ENCODE measurements around the gene CALN1.
"Not testable (repeated sequence)": the region's sequence is repeated elsewhere in the genome, so short reads cannot be mapped to it uniquely, and the experiment has no call there.

Gene CALN1

GRCh38 chr7:72412121-72412618 is at the start of gene CALN1:
TSS of gene CALN1 (minus strand) at chr7:72412338.
- not testable (repeated sequence) for DNase-seq

GRCh38 chr7:72453471-72453870 is 41.3 kb upstream of the CALN1 start:
- no peak for DNase-seq

GRCh38 chr7:72447465-72448204 is 35.5 kb upstream of the CALN1 start:
- DNase-seq = no peak

GRCh38 chr7:72446591-72447462 is 34.7 kb upstream of the CALN1 start:
- no peak for DNase-seq

- no peak for DNase-seq
Observed at GRCh38 chr7:72446131-72446530, 34.0 kb upstream of the CALN1 start.

DNA sequence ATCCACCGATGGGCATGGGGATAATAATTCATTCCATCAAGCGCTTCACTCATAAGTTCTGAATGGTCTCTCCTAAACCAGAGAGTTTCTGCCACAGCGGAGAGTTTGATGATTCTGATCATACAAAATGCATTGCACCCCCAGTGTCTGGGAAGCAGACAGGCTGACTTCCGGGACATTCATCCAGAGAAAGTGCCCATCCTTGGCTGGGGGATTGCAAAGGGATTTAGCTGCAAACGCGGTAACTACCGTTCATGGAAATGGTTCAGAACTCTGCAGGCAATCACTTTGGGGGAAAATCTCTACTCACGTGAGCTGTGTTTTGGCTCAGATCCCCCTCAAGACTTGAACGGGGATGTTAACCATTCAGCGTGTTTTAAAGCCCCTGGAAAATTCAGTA is 33.4 kb upstream of the CALN1 start:
- no peak for DNase-seq

DNA sequence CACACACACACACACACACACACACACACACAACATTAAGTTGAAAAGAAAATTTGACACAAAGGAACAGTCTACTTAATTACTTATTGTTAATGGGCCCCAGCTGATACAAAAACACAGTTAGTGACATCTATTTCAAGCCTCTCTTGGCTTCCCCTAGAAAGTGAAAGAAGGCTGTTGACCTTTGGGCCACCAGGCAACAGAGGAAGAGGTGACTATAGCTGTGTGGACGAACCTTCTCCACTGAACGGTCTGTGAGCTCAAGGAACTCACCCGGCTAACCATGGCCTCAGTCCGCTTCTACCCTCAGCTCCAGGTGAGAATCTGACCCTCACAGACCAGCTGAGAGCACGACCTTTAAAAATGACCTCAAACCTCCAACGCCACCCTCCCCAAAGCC is 32.9 kb upstream of the CALN1 start:
- no peak for DNase-seq

GRCh38 chr7:72444026-72444776 is 32.1 kb upstream of the CALN1 start:
- no peak for DNase-seq

DNA sequence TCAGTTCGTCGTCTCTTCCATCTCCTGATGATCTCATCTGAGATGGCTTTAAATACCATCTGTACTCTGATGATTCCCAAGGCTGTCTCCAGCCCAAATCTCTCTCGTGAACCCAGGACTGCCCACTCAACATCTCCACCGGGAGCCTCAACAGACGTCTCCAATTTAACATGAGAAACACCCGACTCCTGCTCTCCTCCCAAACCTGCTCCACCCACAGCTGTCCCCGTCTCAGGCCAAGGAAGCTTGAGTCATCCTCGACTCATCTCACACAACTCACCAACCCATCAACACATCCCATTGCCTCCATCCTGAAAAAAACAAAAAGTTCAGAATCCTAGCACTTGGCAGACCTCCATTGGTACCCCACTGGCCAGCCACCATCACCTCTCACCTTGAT is 29.7 kb upstream of the CALN1 start:
- no peak for DNase-seq

GRCh38 chr7:72438491-72438890 is 26.4 kb upstream of the CALN1 start:
- no peak for DNase-seq

DNA sequence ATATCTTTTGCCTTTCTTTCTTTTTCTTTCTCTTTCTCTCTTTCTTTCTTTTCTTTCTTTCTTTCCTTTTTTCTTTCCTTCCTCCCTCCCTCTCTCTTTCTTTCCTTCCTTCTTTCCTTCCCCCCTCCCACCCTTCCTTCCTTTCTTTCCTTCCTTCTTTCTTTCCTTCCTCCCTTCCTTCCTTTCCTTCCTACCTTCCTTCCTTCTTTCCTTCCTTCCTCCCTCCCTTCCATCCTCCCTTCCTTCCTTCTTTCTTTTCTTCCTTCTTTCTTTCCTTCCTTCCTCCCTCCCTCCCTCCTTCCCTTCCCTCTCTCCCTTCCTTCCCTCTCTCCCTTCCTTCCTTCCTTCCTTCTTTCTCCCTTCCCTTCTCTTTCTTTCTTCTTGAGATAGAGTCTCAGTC is 25.5 kb upstream of the CALN1 start:
- no peak for DNase-seq

DNA sequence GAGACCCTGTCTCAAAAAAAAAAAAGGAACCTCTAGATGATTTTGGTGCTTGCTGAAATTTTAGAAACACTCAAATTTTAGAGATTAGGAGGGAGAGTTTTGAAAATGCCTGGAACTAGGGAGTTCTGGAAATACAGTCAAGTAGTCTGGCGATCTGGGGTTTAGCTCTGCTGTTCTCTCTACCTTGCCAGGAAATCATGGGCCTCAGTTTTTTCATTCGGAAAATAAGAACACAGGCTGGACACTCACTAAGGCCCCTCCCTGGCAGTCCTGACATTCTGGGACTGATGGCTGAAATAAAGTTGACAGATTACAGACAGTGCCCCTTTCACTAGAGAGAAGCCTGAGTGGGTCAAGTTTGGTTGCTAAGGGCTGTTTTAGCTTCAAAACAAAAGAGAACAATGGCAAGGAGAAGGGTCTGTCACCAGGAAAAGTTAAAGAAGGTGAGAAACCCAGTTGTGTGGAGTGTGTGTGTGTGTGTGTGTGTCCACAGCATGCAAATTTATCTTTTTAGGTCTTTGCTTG is 25.0 kb upstream of the CALN1 start:
- no peak for DNase-seq

GRCh38 chr7:72435925-72436480 is 23.9 kb upstream of the CALN1 start:
- no peak for DNase-seq

DNA sequence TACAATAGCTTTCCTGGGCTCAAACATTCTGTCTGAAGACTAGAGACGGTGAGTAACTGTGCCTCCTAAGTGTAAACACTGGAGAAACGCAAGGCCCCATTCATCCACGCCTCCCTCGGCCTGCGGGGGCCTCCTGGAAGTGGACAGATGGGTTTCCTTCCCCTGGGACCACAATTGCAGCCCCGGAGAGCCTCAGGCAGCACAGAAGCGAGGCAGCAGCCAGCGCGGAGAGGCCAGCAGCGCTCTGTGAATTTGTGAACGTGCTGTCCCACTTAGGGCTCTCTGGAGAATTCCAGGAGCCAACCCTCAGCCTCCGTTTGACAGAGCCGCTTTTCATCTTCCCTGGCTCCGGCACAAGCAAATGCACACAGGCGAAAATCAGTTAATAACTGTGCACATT is 23.2 kb upstream of the CALN1 start:
- DNase-seq = no peak

DNA sequence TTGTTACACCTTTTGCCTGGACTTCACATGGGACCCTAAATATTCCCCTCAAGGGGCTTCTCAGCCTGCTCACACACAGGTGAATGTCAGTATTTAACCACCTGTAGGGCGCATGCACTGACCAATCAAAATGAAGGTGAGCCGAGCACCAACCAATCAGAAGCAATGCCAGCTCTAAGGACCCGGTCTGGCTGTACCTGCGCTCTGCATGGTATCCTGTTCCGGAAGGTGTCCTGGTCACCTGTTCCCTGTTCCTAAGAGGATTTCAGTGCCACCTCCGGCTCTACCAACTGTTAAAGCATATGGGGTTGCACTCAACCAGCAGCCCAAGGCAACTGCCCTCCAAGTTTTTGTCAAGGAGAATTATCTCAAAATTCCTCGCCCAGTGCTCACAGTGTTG is 18.4 kb upstream of the CALN1 start:
- DNase-seq = no peak

DNA sequence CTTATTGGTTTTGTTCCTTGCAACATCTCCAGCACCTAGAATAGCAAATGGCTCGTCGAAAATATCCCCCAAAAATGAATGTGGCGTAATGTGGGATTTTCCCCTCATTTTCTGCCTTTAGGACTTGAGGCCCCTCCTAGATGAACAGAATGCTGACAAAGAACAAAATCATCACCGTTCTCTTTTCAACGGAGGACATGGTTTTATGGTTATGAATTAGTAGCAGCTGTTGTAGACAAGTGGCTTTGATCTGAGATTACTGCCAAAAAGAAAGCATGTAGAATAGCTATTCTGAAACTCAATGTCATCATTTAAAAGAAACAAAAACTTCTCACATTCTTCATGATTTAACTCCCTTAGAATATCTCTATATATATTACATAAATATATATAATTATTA is 17.2 kb upstream of the CALN1 start:
- no peak for DNase-seq

GRCh38 chr7:72416846-72417245 is 4.7 kb upstream of the CALN1 start:
- no peak for DNase-seq

GRCh38 chr7:72415586-72415985 is 3.4 kb upstream of the CALN1 start:
- no peak for DNase-seq

- no peak for DNase-seq
Observed at GRCh38 chr7:72413886-72414285, 1.7 kb upstream of the CALN1 start.

GRCh38 chr7:72413290-72413689 is 1.2 kb upstream of the CALN1 start:
- DNase-seq = no peak

DNA sequence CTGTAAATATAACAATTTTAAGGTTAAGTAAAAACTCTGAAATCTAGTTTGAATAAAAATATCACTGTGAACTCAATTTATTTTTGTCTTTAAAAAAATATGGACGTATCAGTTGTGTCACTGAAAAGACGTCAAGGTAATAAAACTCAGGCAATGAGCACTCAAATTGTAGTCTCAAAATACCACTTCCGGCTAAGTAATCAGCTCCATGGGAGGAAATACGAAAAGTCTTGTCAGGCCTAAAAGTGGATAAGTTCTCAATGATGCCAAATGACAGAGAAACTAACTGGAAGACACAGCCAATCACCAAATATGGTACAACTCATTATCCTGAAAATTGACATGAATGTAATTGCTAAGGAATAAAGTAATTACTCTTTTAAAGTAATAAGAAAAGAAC is 719 bp downstream of the CALN1 start:
- no peak for DNase-seq

DNA sequence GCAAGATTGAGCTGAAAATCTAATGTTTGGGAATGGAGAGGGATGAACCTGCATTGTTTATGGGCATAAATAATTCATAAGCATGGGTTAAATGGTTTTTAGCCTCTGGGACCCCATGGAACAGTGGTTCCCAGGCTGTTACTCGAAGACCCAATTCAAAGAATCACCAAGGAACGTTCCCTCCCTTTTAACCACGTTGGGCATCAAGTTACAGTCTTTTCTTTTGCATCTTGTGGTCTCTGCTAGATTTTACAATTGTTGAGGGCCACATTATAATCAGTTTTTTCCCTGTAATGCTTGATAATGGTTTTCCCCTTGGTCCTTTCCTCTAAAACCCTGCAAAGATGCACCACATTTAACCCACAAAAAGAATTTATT is 2.5 kb downstream of the CALN1 start:
- no peak for DNase-seq
